ENCODE data around the gene PPIL1.

GRCh38 chr6:36826520-36827227 lies 47.9 kb downstream of the PPIL1 start:
- TF ChIP-seq, protein P1, sequence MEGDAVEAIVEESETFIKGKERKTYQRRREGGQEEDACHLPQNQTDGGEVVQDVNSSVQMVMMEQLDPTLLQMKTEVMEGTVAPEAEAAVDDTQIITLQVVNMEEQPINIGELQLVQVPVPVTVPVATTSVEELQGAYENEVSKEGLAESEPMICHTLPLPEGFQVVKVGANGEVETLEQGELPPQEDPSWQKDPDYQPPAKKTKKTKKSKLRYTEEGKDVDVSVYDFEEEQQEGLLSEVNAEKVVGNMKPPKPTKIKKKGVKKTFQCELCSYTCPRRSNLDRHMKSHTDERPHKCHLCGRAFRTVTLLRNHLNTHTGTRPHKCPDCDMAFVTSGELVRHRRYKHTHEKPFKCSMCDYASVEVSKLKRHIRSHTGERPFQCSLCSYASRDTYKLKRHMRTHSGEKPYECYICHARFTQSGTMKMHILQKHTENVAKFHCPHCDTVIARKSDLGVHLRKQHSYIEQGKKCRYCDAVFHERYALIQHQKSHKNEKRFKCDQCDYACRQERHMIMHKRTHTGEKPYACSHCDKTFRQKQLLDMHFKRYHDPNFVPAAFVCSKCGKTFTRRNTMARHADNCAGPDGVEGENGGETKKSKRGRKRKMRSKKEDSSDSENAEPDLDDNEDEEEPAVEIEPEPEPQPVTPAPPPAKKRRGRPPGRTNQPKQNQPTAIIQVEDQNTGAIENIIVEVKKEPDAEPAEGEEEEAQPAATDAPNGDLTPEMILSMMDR (IDR thresholded peaks at IDR 0.05; ENCODE audit: low read length): no peak
- TF ChIP-seq EZH2 (IDR thresholded peaks at IDR 0.05; ENCODE audit: borderline replicate concordance, low read length): no peak
